ENCODE results near the gene NRDC.

DNA sequence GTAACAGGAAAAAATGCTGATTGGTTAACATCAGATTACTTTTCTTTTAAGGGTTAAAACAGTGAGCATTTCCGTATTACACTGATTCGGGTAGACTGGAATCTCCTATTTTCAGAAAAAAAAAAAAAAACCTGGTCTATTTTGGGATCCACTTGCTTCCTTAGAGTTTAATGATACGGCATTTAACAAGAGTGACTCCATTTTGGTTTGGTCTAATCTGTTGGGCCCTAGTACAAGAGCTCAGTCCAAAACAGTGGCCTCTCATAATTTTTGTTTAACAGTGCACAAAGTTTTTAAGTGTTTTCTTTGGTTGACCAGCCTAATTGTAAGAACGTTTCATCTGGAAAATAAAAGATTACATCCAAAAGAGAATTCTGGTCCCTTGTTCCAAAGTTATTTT lies 120.2 kb downstream of the NRDC start:
- TF ChIP-seq CTCF (IDR thresholded peaks at IDR 0.05) (no peak), EZH2phosphoT487 (IDR thresholded peaks at IDR 0.05) (no peak), EZH2 (IDR thresholded peaks at IDR 0.05) (no peak)
